Endothelial cell of umbilical vein (primary cell): ENCODE data around the gene IQGAP3.

ENCODE experiments used
- EZH2 ChIP-seq: IDR thresholded peaks from 2 replicates; pipeline ENCODE4 v1.6.1; 2012; ENCODE audit warnings: borderline replicate concordance, low read depth, mild to moderate bottlenecking, moderate library complexity, low read length, inconsistent platforms; ENCODE audit not compliant: severe bottlenecking
- FOS ChIP-seq: IDR thresholded peaks from 2 replicates; pipeline ENCODE4 v1.6.1; 2011; ENCODE audit warnings: mild to moderate bottlenecking, low read length, moderate library complexity, borderline replicate concordance; ENCODE audit not compliant: insufficient read depth
- GATA2 ChIP-seq: IDR thresholded peaks from 2 replicates; pipeline ENCODE4 v1.7.0; 2011; ENCODE audit warnings: low read depth, mild to moderate bottlenecking, moderate library complexity, mixed read lengths, low read length; ENCODE audit not compliant: insufficient read length, insufficient read depth
- POLR2A ChIP-seq: IDR thresholded peaks from 2 replicates; pipeline ENCODE4 v1.6.1; 2012; ENCODE audit warnings: low read depth, mild to moderate bottlenecking, control low read depth, low read length
- POLR2AphosphoS5 ChIP-seq: IDR thresholded peaks from 2 replicates; pipeline ENCODE4 v1.6.1; 2012; ENCODE audit warnings: low read depth, mild to moderate bottlenecking, control low read depth, low read length, moderate library complexity; ENCODE audit not compliant: insufficient read depth
- TF ChIP-seq, protein P1 (sequence below), 2 donors: IDR thresholded peaks; 1 replicate in 1 of 2; 2 replicates in 1 of 2; pipeline ENCODE4 v1.5.1; 2011; ENCODE audit warnings: low read length in 2 of 2, mild to moderate bottlenecking in 2 of 2, moderate library complexity in 2 of 2, control low read depth in 1 of 2, inconsistent platforms in 1 of 2, low read depth in 1 of 2; ENCODE audit not compliant: insufficient read depth in 1 of 2; ENCODE audit errors: extremely low read depth in 1 of 2
- TF ChIP-seq, protein P2 (sequence below): IDR thresholded peaks from 2 replicates; pipeline ENCODE4 v1.6.1; 2011; ENCODE audit not compliant: insufficient read depth, insufficient read length

DNA sequence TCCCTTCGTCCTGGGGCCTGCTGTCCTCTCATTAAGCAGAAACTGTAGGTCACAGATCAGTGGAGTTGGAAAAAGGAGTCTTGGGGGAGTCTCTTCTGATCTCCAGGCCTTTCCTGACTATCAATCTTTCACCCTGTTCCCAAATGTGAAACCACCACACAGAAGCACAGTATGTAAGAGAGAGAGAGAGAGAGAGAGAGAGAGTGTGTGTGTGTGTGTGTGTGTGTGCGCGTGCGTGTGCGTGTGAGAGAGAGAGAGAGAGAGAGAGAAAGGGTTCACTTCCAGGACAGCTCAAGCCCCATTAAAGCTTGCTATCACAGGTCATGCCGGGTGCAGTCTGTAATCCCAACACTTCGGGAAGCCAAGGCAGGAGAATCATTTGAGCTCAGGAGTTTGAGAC lies 5.7 kb upstream of the IQGAP3 start:
- TF ChIP-seq POLR2AphosphoS5 = no peak
- TF ChIP-seq, protein P1, sequence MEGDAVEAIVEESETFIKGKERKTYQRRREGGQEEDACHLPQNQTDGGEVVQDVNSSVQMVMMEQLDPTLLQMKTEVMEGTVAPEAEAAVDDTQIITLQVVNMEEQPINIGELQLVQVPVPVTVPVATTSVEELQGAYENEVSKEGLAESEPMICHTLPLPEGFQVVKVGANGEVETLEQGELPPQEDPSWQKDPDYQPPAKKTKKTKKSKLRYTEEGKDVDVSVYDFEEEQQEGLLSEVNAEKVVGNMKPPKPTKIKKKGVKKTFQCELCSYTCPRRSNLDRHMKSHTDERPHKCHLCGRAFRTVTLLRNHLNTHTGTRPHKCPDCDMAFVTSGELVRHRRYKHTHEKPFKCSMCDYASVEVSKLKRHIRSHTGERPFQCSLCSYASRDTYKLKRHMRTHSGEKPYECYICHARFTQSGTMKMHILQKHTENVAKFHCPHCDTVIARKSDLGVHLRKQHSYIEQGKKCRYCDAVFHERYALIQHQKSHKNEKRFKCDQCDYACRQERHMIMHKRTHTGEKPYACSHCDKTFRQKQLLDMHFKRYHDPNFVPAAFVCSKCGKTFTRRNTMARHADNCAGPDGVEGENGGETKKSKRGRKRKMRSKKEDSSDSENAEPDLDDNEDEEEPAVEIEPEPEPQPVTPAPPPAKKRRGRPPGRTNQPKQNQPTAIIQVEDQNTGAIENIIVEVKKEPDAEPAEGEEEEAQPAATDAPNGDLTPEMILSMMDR (IDR thresholded peaks at IDR 0.05; ENCODE audit: extremely low read depth in 1 of 2, insufficient read depth in 1 of 2, low read depth in 1 of 2, low read length in 2 of 2) = no peak
- no peak for TF ChIP-seq EZH2
- TF ChIP-seq POLR2A = no peak
- TF ChIP-seq, protein P2, sequence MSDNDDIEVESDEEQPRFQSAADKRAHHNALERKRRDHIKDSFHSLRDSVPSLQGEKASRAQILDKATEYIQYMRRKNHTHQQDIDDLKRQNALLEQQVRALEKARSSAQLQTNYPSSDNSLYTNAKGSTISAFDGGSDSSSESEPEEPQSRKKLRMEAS = no peak
- no peak for TF ChIP-seq FOS
- TF ChIP-seq GATA2 = no peak
